Measurements from ENCODE around the gene EFCAB14.

DNA sequence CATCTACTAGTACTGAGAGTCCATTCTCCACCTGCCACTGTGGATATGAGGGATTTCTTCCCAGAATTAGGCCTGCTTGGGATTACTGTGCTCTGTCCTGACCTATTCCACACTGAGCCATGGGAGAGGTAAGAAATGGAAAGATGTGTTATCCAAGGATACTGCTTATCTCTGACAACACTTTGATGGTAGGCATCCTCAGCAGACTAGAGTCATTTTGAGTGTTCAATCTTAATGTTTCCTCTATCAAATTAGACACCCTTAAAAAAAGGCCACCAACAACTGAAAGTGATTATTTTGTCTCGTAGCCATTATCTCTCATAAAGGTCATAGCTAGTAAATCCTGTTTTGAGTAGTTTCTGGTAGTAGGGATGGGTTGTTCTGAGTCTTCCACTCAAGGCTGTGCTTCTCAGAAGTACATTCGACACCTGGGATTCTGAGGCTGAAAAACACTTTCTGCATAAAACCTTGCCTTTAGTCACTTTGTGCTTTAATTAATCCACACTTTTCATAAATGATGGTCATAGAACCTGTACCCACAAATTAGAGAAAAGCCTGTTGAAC, 59.5 kb downstream of the EFCAB14 start:
- TF ChIP-seq CTCF (IDR thresholded peaks at IDR 0.05) (no peak), POLR2A (IDR thresholded peaks at IDR 0.05) (no peak)
